Measurements from ENCODE around the gene UXS1.

Gene UXS1

GRCh38 chr2:106195456-106195855 is 1.4 kb upstream of the UXS1 start:
- H3K4me3 ChIP-seq (ENCODE audit: low read length): no peak overlapping the region
- DNase-seq (ENCODE audit: low read depth): no peak
- TF ChIP-seq CTCF (conservative IDR thresholded peaks at IDR 0.05; ENCODE audit: low read length): no peak

DNA sequence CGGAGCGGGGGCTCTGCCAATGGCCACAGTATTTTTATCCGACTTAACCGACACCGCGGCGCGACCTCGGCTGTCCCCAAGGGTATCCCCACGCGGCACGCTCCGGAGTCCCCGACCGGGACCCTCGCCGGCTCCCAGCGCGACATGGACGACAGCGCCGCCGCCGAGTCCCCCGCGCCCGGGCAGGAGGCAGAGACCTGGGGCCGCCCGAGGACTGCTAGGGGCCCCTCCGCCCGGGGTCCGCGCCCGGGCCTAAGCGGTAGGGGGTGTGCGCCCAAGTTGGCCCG is 468 bp downstream of the UXS1 start:
- no peak for DNase-seq (ENCODE audit: low read depth)
- H3K4me3 ChIP-seq (ENCODE audit: low read length): peak overlapping the region; percentile 70

DNA sequence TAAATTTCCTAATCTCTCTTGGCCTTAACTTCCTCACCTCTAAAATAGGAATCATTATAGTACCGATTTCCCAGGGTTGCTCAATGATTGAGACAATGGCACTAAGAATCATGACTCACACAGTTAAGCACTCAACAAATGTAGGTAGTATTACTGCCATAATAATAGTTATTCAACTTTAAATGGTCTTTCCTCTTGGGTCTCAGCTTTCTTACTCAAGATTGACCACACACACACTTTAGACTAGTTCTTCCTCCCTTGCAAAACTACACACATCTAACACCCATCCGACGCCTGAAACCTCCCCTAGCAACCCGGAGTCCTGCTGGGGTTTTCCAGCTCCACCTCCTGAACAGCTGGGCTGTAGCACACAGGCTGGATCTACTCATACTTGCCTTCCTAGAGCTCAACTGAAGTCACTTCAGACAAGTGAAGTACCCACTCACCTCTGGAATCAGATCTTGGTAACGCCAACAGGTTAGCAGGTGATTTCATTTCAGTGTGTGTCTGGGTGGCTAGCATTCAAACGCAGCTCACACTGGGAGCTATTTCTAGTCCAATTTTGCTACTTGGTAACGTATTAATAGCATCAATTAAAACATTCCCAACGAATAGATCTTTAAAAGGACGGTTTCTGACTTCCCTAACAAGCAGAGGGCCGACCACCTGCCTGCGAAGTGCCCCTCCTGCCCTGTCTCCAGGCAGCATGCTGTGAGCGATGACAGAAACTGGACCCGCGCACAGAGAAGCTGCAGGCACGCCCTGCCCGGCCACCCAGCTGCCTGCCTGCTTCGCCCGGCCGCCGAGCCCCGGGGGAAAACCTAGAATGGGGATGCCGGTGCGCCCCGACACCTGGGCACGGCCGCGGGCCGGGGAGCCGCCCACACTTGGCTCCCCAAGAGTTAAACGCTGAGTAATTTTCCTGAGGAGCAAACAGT is 1.1 kb downstream of the UXS1 start:
- peak overlapping the region; percentile 70 for H3K4me3 ChIP-seq (ENCODE audit: low read length)
- DNase-seq (ENCODE audit: low read depth): peak; percentile 96
- TF ChIP-seq CTCF (conservative IDR thresholded peaks at IDR 0.05; ENCODE audit: low read length): no peak

More for the DNA sequence above, 468 bp downstream of the UXS1 start:
- TF ChIP-seq CTCF (conservative IDR thresholded peaks at IDR 0.05; ENCODE audit: low read length): no peak

GRCh38 chr2:106191511-106192016 is 2.5 kb downstream of the UXS1 start:
- TF ChIP-seq CTCF (conservative IDR thresholded peaks at IDR 0.05; ENCODE audit: low read length): no peak
- H3K4me3 ChIP-seq (ENCODE audit: low read length): no peak overlapping the region
- DNase-seq (ENCODE audit: low read depth): no peak

DNA sequence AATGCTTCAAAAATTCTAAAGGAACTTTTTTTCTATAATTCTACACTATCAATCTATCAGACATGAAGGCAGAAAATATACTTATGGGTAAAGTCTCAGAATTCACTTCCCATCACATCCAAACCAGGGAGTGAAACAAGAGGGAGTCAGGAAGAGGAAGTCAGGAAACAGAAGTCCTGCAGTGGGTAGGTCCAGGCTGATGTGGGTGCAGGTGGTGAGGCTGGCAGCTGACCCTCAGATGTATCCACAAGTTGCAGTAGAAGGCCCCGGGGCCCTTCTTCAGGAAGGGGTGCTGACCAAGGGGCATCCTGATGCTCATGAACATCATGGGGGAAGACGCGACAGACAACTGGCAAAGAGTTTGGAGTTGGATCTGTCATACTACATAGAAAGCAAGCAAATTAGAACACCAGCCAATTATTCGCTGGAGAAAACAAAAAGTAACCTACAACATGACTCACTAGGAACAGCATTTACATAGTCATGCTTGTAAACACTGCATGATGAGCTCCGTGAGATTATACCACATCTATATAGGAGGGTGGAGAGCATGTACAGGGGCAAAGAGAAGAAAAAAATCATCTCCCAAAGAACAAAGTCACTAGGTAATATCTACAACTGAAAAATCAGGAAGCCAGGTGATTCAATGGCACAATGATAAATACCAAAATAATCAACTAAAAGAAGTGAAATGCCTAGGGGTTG is 4.2 kb downstream of the UXS1 start:
- DNase-seq (ENCODE audit: low read depth): peak; percentile 34
- no peak for TF ChIP-seq CTCF (conservative IDR thresholded peaks at IDR 0.05; ENCODE audit: low read length)
- no peak overlapping the region for H3K4me3 ChIP-seq (ENCODE audit: low read length)

GRCh38 chr2:106189325-106189724 is 4.8 kb downstream of the UXS1 start:
- no peak for DNase-seq (ENCODE audit: low read depth)
- H3K4me3 ChIP-seq (ENCODE audit: low read length): no peak overlapping the region
- no peak for TF ChIP-seq CTCF (conservative IDR thresholded peaks at IDR 0.05; ENCODE audit: low read length)
